ENCODE data around the gene CEP44.

DNA sequence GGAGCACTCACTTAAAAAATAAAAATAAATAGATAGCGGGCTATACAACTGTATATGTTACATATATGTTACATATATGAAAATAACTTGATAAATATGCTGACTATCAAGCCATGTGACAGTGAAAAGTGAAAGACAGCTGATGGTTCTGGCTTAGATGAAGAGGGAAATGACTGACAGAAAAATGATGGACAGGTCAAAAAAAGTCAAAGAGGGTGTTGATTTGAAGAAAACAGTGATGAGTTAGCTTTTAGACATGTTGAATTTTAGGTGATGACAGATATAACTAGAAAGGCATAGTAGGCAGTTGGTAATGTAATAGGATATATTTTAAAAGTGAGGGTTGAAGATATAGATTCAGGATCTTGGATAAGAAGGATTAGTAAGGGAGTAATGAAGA is 38.0 kb upstream of the CEP44 start:
- no peak for TF ChIP-seq CTCF (conservative IDR thresholded peaks at IDR 0.05; ENCODE audit: low read length)
- TF ChIP-seq EZH2phosphoT487 (IDR thresholded peaks at IDR 0.05; ENCODE audit: borderline replicate concordance, low read depth, low read length): no peak
